SK-N-SH treated with all-trans-retinoic acid at 6 μM for 48 hours (cell line): Measurements from ENCODE around the gene FAM120AOS.
"Not testable (repeated sequence)": the region's sequence is repeated elsewhere in the genome, so short reads cannot be mapped to it uniquely, and the experiment has no call there.

Experiments used
- ATAC-seq: fragments of 200-7000 bp; cut with Tn5 transposase; 3 replicates; pipeline ENCODE4 v1.9.1; 2020; ENCODE audit warnings: mild to moderate bottlenecking, moderate library complexity
- BACH2 ChIP-seq: fragments of 250-450 bp; sonication (Bioruptor Pico); IDR thresholded peaks from 2 replicates; pipeline ENCODE4 v1.9.0; 2021; ENCODE audit warnings: mild to moderate bottlenecking, borderline replicate concordance
- CSDC2 ChIP-seq: fragments of 250-450 bp; sonication (Bioruptor Pico); IDR thresholded peaks from 2 replicates; pipeline ENCODE4 v1.5.0; 2020; ENCODE audit warnings: mild to moderate bottlenecking, moderate library complexity
- ESRRG ChIP-seq: fragments of 250-450 bp; sonication (Bioruptor Pico); IDR thresholded peaks from 2 replicates; pipeline ENCODE4 v1.6.1; 2021; ENCODE audit warnings: mild to moderate bottlenecking
- GLIS3 ChIP-seq: fragments of 250-450 bp; sonication (Bioruptor Pico); IDR thresholded peaks from 2 replicates; pipeline ENCODE4 v1.5.0; 2020; ENCODE audit warnings: mild to moderate bottlenecking, moderate library complexity
- ISL1 ChIP-seq: fragments of 250-450 bp; sonication (Bioruptor Pico); IDR thresholded peaks from 2 replicates; pipeline ENCODE4 v2.1.2; 2022; ENCODE audit warnings: mild to moderate bottlenecking, moderate library complexity
- OSR1 ChIP-seq: fragments of 250-450 bp; sonication (Bioruptor Pico); IDR thresholded peaks from 2 replicates; pipeline ENCODE4 v1.8.0; 2022; ENCODE audit warnings: moderate library complexity, mild to moderate bottlenecking, inconsistent platforms
- PPARA ChIP-seq: fragments of 250-450 bp; sonication (Bioruptor Pico); IDR thresholded peaks from 2 replicates; pipeline ENCODE4 v1.5.0; 2020; ENCODE audit warnings: mild to moderate bottlenecking, borderline replicate concordance
- RARB ChIP-seq: fragments of 250-450 bp; sonication (Bioruptor Pico); IDR thresholded peaks from 2 replicates; pipeline ENCODE4 v1.8.0; 2021; ENCODE audit warnings: mild to moderate bottlenecking, moderate library complexity
- TCF4 ChIP-seq: fragments of 250-450 bp; sonication (Bioruptor Pico); IDR thresholded peaks from 2 replicates; pipeline ENCODE4 v1.8.0; 2021; ENCODE audit warnings: mild to moderate bottlenecking, moderate library complexity, borderline replicate concordance
- TOX ChIP-seq: fragments of 250-450 bp; sonication (Bioruptor Pico); IDR thresholded peaks from 2 replicates; pipeline ENCODE4 v1.8.0; 2021; ENCODE audit warnings: mild to moderate bottlenecking, moderate library complexity, borderline replicate concordance
- TSHZ2 ChIP-seq: fragments of 250-450 bp; sonication (Bioruptor Pico); IDR thresholded peaks from 2 replicates; pipeline ENCODE4 v1.5.0; 2020; ENCODE audit warnings: mild to moderate bottlenecking, moderate library complexity
- ZC3H10 ChIP-seq: fragments of 250-450 bp; sonication (Bioruptor Pico); IDR thresholded peaks from 2 replicates; pipeline ENCODE4 v1.5.1; 2021; ENCODE audit warnings: mild to moderate bottlenecking, moderate library complexity
- ZFP3 ChIP-seq: fragments of 250-450 bp; sonication (Bioruptor Pico); IDR thresholded peaks from 2 replicates; pipeline ENCODE4 v1.5.0; 2020; ENCODE audit warnings: mild to moderate bottlenecking, moderate library complexity
- ZFP30 ChIP-seq: fragments of 450-650 bp; formaldehyde crosslinking; IDR thresholded peaks from 2 replicates; pipeline ENCODE4 v1.5.0; 2022; ENCODE audit warnings: mild to moderate bottlenecking, moderate library complexity
- ZNF565 ChIP-seq: fragments of 450-650 bp; formaldehyde crosslinking; conservative IDR thresholded peaks from 2 replicates; pipeline ENCODE4 v1.5.0; 2020; ENCODE audit warnings: low read depth, mild to moderate bottlenecking, moderate library complexity
- ZNF70 ChIP-seq: fragments of 450-650 bp; formaldehyde crosslinking; IDR thresholded peaks from 2 replicates; pipeline ENCODE4 v1.5.0; 2020; ENCODE audit warnings: mild to moderate bottlenecking, moderate library complexity
- ZNF8 ChIP-seq: fragments of 450-650 bp; formaldehyde crosslinking; IDR thresholded peaks from 2 replicates; pipeline ENCODE4 v1.5.0; 2020; ENCODE audit warnings: mild to moderate bottlenecking, moderate library complexity
- TF ChIP-seq, protein P1 (sequence below): fragments of 250-450 bp; sonication (Bioruptor Pico); IDR thresholded peaks from 2 replicates; pipeline ENCODE4 v1.8.0; 2021; ENCODE audit warnings: low read depth, mild to moderate bottlenecking, moderate library complexity, borderline replicate concordance
- TF ChIP-seq, protein P2 (sequence below): fragments of 250-450 bp; sonication (Bioruptor Pico); IDR thresholded peaks from 2 replicates; pipeline ENCODE4 v1.5.1; 2021; ENCODE audit warnings: mild to moderate bottlenecking, moderate library complexity

The FAM120AOS gene

GRCh38 chr9:93440896-93441580 lies 12.3 kb downstream of the FAM120AOS start (continued):
- TF ChIP-seq ISL1 (no peak), RARB (CRISPR knock-in tag) (no peak), ZFP3 (CRISPR knock-in tag) (no peak), GLIS3 (CRISPR knock-in tag) (no peak), ZNF8 (CRISPR knock-in tag) (no peak), ZNF70 (CRISPR knock-in tag) (no peak), ZFP30 (CRISPR knock-in tag) (no peak), TOX (no peak), ZNF565 (CRISPR knock-in tag) (no peak), ESRRG (no peak), TCF4 (no peak), BACH2 (no peak), ZC3H10 (CRISPR knock-in tag) (no peak)
- TF ChIP-seq, protein P1, sequence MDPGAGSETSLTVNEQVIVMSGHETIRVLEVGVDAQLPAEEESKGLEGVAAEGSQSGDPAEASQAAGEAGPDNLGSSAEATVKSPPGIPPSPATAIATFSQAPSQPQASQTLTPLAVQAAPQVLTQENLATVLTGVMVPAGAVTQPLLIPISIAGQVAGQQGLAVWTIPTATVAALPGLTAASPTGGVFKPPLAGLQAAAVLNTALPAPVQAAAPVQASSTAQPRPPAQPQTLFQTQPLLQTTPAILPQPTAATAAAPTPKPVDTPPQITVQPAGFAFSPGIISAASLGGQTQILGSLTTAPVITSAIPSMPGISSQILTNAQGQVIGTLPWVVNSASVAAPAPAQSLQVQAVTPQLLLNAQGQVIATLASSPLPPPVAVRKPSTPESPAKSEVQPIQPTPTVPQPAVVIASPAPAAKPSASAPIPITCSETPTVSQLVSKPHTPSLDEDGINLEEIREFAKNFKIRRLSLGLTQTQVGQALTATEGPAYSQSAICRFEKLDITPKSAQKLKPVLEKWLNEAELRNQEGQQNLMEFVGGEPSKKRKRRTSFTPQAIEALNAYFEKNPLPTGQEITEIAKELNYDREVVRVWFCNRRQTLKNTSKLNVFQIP (CRISPR knock-in tag) = no peak

DNA sequence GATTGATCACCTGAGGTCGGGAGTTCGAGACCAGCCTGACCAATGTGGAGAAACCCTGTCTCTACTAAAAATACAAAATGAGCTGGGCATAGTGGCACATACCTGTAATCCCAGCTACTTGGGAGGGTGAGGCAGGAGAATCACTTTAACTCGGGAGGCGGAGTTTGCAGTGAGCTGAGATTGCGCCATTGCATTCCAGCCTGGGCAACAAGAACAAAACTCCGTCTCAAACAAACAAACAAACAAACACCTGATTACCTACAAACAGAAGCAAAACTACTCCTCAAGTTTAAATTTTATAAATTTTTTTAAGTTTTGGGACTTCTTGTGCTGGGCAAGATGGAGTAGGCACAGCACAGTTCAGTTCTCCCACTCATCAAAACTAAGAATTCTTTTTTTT lies 14.1 kb downstream of the FAM120AOS start:
- ATAC-seq = not testable (repeated sequence)

GRCh38 chr9:93437996-93438395 lies 15.4 kb downstream of the FAM120AOS start:
- ATAC-seq = no peak

More at GRCh38 chr9:93437996-93438395, 15.4 kb downstream of the FAM120AOS start:
- no peak for TF ChIP-seq BACH2
- no peak for TF ChIP-seq TOX
- TF ChIP-seq, protein P1 (CRISPR knock-in tag) = no peak
- no peak for TF ChIP-seq TSHZ2 (CRISPR knock-in tag)
- no peak for TF ChIP-seq PPARA (CRISPR knock-in tag)
- no peak for TF ChIP-seq OSR1 (CRISPR knock-in tag)
- TF ChIP-seq, protein P2, sequence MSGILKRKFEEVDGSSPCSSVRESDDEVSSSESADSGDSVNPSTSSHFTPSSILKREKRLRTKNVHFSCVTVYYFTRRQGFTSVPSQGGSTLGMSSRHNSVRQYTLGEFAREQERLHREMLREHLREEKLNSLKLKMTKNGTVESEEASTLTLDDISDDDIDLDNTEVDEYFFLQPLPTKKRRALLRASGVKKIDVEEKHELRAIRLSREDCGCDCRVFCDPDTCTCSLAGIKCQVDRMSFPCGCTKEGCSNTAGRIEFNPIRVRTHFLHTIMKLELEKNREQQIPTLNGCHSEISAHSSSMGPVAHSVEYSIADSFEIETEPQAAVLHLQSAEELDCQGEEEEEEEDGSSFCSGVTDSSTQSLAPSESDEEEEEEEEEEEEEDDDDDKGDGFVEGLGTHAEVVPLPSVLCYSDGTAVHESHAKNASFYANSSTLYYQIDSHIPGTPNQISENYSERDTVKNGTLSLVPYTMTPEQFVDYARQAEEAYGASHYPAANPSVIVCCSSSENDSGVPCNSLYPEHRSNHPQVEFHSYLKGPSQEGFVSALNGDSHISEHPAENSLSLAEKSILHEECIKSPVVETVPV = no peak
- TF ChIP-seq GLIS3 (CRISPR knock-in tag) = no peak
- TF ChIP-seq TCF4 = no peak
- TF ChIP-seq CSDC2 (CRISPR knock-in tag) = no peak
- TF ChIP-seq ZC3H10 (CRISPR knock-in tag) = no peak
